ENCODE results near the gene CUTA.

Gene CUTA

DNA sequence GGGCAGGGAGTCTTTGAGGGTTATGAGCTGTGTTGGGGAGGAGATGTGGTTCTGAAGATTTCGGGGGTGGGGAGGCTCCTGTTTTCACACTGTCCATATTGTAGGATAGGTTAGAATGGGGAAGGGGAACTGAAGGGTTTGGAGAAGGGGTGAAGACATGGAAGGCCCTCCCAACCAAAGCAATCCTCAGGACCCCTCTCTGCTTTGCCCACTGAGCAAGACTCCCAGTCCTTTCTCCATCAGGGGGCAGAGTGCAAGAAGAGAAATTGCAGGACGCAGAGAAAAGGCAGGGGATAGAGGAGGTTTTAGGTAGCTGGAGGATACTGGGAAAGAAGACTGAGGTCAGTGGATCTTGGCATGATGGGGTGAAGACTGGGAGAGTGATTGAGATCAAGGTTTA is 5.9 kb upstream of the CUTA start:
- DNase-seq (ENCODE audit: low read depth, low spot score) = no peak

- DNase-seq (ENCODE audit: low read depth, low spot score) = no peak
These were observed 3.4 kb upstream of the CUTA start for GRCh38 chr6:33421344-33421643.

DNA sequence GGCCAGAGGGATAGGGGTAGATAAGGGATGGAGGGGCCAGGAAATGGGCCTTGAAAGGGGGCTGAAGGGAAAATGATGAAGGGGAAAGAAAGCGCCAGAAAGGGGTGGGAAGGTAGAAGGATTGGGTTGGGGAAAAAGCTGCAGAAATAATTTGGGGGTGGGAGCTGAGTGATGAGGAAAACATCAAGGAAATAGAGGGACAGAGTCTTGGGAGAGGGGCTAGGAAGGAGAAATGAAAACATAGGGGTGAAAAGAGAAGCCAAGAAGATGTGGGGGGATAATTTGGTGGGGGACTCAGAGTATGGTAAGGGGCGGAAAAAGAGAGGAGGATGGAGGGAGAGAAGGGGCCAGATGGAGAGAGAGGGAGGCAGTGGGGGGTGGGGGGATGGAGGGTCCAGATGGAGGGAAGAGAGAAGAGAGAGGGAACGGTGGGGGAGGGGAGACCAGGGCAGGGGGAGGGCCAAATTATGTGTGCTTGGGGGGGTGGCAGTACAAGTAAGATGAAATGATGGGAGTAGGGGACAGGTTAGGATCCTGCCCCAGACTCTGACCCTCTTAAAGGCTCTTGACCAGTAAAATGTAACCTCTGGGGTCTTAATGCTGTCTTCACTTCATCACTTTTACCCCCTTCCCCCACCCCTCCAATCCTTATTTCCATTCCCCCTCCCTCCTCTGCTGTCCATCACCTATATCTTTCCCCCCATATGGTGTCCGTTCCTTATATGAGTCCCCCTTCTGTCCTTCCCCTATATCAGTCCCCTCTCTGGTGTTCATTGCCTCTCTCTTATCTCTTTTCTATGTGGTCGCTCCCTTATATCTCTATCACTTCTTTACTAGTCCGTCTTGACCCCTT is 2.8 kb upstream of the CUTA start:
- DNase-seq (ENCODE audit: low read depth, low spot score) = no peak

GRCh38 chr6:33419580-33420490 is 1.9 kb upstream of the CUTA start, which contains the start of gene SYNGAP1:
SYNGAP1 (plus strand) TSS chr6:33420065; CDS start chr6:33420265, 200 bp downstream.
- no peak for DNase-seq (ENCODE audit: low read depth, low spot score)

GRCh38 chr6:33418690-33419291 is 884 bp upstream of the CUTA start:
- DNase-seq (ENCODE audit: low read depth, low spot score) = no peak

DNA sequence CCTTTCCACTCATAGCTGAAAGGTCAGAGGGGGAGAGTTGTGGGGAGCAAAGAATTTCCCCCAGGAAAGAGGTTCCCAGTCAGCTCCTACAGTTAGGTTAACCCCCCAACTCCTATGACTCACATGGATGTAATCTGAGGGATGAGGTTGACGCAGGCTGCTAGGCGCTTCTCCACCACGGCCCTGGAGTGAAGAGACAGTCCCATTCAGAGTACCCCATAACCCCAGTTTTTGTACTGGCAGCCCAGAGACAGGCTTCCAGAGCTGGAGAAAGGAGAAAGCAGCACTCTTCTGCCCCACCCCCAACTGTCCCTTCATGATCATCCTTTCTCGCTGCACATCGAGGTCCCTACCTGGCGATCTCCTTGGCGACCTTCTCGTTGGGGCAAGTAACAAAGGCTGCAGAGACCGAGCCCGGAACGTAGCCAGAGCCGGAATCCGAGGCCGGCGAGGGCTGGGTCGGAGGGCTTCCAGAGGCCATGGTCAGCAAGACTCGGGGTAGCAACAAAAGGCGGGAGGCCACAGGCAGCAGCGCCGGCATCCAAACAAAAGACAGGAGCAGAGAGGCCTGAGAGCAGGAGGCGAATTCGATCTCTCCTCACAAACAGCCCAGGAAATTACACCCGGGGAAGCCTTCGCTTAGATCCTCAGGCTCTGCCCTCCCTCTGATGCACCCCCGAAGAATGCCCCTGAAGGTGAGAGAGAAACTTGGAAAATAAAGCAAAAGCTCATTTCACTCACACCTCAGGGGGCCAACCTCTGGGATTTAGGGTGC is 592 bp downstream of the CUTA start:
- DNase-seq (ENCODE audit: low read depth, low spot score) = no peak

GRCh38 chr6:33416386-33417127 is 1.4 kb downstream of the CUTA start:
- DNase-seq (ENCODE audit: low read depth, low spot score) = no peak

DNA sequence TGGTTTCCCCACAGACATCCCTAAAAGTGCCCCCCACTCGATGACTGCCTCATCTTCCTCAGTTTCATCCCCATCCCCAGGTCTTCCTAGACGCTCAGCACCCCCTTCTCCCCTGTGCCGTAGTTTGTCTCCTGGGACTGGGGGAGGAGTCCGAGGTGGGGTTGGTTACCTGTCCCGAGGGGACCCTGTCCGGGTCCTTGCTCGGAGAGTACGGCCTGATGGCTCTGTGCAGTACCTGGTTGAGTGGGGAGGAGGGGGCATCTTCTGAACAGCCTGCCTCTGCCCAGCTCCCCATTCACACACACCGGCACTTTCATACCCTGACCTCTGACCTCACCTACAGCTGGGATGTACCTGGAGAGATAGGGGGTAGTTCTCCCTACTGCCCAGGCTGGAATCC is 2.1 kb downstream of the CUTA start:
- DNase-seq (ENCODE audit: low read depth, low spot score) = no peak

GRCh38 chr6:33414592-33415271 is 3.2 kb downstream of the CUTA start:
- no peak for DNase-seq (ENCODE audit: low read depth, low spot score)

DNA sequence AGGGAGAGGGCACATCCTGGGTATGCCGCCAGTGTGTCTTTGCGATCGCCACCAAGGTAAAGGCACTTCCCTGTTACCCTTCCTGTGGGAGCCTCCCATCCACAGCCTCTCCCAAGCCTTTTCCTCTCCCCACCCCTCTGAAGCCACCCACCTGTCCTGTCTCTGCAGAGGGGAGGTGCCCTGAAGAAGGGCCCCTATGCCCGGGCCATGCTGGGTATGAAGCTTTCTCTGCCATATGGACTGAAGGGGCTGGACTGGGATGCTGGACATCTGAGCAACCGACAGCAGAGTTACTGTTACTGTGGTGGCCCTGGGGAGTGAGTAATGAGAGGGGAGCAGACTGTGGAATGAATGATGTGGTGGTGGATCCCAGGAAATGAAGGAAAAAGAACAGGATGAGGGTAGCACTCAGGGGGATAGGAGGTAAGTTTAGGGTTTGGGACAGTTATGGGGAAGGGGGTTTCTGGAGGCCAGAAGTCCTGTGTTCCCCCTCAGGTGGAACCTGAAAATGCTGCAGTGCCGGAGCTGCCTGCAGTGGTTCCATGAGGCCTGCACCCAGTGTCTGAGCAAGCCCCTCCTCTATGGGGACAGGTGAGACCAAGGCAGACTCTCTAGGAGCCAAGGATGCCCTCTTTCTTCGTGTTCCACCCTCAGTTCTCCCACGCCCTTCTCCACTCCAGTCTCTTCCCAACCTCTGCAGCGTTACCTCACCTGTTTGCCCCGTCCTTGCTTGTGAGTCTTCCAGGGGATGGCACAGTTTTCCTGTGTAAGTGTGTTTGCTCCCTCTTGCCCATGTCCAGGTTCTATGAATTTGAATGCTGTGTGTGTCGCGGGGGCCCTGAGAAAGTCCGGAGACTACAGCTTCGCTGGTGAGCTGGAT is 4.4 kb downstream of the CUTA start:
- DNase-seq (ENCODE audit: low read depth, low spot score) = no peak

GRCh38 chr6:33412140-33413009 is 5.5 kb downstream of the CUTA start:
- DNase-seq (ENCODE audit: low read depth, low spot score) = no peak

- no peak for DNase-seq (ENCODE audit: low read depth, low spot score)
These were observed 6.3 kb downstream of the CUTA start for GRCh38 chr6:33411632-33412005.

GRCh38 chr6:33410711-33411631 is 6.9 kb downstream of the CUTA start, which contains the start of gene PHF1:
PHF1 (plus strand) TSS chr6:33411014; CDS start chr6:33412264, 1,250 bp downstream.
- no peak for DNase-seq (ENCODE audit: low read depth, low spot score)

- no peak for DNase-seq (ENCODE audit: low read depth, low spot score)
These were observed 7.7 kb downstream of the CUTA start for GRCh38 chr6:33410050-33410710.

DNA sequence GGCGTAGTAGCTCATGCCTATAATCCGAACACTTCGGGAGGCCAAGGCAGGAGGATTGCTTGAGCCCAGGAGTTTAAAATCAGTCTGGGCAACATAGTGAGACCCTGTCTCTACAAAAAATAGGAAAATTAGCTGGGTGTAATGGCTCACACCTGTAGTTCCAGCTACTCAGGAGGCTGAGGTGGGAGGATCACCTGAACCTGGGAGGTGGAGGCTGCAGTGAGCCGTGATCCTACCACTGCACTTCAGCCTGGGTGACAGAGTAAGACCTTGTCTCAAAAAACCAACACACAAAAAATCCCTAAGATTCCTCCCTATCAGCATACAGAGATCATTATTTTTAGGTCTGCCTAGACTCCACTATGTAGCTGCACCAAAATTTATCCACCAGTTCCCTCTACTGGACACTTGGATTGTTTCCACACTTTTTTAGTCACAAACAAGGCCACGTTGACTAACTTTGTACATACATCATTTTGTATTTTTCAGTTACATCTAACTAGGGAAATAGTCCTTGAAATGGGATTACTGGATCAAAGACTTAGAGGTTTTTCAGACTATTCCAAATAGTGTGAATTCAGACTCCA is 10.7 kb downstream of the CUTA start:
- no peak for DNase-seq (ENCODE audit: low read depth, low spot score)

DNA sequence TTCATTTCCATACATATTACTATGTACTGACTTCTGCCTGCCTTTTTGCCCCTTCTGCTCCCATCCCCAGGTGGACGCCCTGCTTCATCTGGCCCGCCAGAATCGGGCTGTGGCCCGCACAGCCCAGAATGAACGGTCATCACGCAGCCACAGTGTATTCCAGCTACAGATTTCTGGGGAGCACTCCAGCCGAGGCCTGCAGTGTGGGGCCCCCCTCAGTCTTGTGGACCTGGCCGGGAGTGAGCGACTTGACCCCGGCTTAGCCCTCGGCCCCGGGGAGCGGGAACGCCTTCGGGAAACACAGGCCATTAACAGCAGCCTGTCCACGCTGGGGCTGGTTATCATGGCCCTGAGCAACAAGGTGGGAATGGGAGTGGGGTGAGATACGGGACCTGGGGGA is 11.8 kb downstream of the CUTA start:
- DNase-seq (ENCODE audit: low read depth, low spot score) = no peak

Measured in iPS DF 19.7 (cell line).